ENCODE data around the gene IFI27L1. TPM values are rescaled to one million over a fixed set of nuclear protein-coding genes. Genes with fewer than 3 reads are reported as not detected.

The IFI27L1 gene
- total RNA-seq, 1 experiment from 2014 or later: 26.0 TPM

DNA sequence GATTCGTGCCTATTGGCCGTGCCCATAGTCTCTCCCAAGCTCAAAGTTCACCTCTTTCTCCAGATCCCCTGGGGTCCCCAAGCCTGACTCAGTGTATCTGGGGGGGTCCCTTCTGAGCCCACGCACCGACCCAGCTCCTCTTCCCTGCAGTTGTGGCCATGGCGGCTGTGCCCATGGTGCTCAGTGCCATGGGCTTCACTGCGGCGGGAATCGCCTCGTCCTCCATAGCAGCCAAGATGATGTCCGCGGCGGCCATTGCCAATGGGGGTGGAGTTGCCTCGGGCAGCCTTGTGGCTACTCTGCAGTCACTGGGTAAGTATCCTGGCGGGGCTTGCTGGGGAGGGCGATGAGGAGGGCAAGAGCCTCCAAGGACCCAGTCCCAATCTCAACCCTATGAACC, 34.5 kb downstream of the IFI27L1 start (continued):
- TF ChIP-seq, protein P1, sequence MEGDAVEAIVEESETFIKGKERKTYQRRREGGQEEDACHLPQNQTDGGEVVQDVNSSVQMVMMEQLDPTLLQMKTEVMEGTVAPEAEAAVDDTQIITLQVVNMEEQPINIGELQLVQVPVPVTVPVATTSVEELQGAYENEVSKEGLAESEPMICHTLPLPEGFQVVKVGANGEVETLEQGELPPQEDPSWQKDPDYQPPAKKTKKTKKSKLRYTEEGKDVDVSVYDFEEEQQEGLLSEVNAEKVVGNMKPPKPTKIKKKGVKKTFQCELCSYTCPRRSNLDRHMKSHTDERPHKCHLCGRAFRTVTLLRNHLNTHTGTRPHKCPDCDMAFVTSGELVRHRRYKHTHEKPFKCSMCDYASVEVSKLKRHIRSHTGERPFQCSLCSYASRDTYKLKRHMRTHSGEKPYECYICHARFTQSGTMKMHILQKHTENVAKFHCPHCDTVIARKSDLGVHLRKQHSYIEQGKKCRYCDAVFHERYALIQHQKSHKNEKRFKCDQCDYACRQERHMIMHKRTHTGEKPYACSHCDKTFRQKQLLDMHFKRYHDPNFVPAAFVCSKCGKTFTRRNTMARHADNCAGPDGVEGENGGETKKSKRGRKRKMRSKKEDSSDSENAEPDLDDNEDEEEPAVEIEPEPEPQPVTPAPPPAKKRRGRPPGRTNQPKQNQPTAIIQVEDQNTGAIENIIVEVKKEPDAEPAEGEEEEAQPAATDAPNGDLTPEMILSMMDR (IDR thresholded peaks at IDR 0.05 in 2 of 3, conservative IDR thresholded peaks at IDR 0.05 in 1 of 3; ENCODE audit: borderline replicate concordance in 1 of 3, insufficient read depth in 1 of 3, low read depth in 2 of 3, low read length in 2 of 3): no peak
- TF ChIP-seq, protein P2, sequence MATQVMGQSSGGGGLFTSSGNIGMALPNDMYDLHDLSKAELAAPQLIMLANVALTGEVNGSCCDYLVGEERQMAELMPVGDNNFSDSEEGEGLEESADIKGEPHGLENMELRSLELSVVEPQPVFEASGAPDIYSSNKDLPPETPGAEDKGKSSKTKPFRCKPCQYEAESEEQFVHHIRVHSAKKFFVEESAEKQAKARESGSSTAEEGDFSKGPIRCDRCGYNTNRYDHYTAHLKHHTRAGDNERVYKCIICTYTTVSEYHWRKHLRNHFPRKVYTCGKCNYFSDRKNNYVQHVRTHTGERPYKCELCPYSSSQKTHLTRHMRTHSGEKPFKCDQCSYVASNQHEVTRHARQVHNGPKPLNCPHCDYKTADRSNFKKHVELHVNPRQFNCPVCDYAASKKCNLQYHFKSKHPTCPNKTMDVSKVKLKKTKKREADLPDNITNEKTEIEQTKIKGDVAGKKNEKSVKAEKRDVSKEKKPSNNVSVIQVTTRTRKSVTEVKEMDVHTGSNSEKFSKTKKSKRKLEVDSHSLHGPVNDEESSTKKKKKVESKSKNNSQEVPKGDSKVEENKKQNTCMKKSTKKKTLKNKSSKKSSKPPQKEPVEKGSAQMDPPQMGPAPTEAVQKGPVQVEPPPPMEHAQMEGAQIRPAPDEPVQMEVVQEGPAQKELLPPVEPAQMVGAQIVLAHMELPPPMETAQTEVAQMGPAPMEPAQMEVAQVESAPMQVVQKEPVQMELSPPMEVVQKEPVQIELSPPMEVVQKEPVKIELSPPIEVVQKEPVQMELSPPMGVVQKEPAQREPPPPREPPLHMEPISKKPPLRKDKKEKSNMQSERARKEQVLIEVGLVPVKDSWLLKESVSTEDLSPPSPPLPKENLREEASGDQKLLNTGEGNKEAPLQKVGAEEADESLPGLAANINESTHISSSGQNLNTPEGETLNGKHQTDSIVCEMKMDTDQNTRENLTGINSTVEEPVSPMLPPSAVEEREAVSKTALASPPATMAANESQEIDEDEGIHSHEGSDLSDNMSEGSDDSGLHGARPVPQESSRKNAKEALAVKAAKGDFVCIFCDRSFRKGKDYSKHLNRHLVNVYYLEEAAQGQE (IDR thresholded peaks at IDR 0.05; ENCODE audit: low read depth): no peak
- no peak for TF ChIP-seq POLR2A (IDR thresholded peaks at IDR 0.05; ENCODE audit: borderline replicate concordance, extremely low read depth, insufficient read depth, insufficient read length)

DNA sequence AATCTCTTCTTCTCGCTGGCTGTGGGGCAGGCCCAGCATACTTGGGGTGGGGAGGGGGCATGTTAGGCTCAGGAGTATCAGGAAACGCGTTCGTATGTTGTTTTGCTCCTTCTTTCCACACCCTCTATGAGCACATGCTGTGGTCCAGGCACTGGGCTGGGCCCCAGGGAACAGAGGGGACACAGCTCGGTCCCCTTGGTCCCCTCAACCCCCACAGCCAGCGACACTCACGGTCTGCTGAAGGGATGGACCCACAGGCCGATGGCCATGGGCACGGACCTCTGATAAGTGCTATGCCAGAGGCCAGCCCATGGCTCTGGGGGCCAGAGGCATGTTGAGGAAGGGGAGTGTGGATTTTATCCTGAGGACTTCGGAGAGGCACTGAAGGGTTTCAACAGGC, 35.6 kb downstream of the IFI27L1 start:
- POLR2A ChIA-PET: no interaction called here
- H3K9me3 ChIP-seq (ENCODE audit: control insufficient read depth in 1 of 2, insufficient read depth in 1 of 2, low read depth in 1 of 2, low read length in 2 of 2): peaks cover 0 to 11% of the 10 kb centered on the region in 2 experiments; a peak in 2 of 4 replicates
- no peaks in the 10 kb centered on the region for H3K79me2 ChIP-seq (ENCODE audit: insufficient read depth, low read length)
- H3K4me1 ChIP-seq (ENCODE audit: control insufficient read depth in 1 of 2, insufficient read depth in 2 of 2, low read length in 2 of 2): peaks cover 0 to 11% of the 10 kb centered on the region in 2 experiments; a peak in 1 of 4 replicates
- H3K36me3 ChIP-seq (ENCODE audit: control insufficient read depth in 1 of 2, insufficient read depth in 2 of 2, low read length in 2 of 2): no peaks in the 10 kb centered on the region
- H3K9me2 ChIP-seq (ENCODE audit: insufficient read depth): no peaks in the 10 kb centered on the region
- RAD21 ChIA-PET (ENCODE audit: low non-redundant PET in 1 of 2, low total read pairs in 2 of 2, uncharacterized antibody in 2 of 2, unreplicated experiment in 2 of 2): no interaction called here
- no peak overlapping the region for H3K9ac ChIP-seq (ENCODE audit: low read length)
- no peak overlapping the region for H3K27ac ChIP-seq (ENCODE audit: low read depth, low read length)
- intact Hi-C loops (cut with micrococcal nuclease): no loop called here
- TF ChIP-seq, protein P3, sequence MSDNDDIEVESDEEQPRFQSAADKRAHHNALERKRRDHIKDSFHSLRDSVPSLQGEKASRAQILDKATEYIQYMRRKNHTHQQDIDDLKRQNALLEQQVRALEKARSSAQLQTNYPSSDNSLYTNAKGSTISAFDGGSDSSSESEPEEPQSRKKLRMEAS (IDR thresholded peaks at IDR 0.05): no peak
- TF ChIP-seq RAD21 (IDR thresholded peaks at IDR 0.05; ENCODE audit: low read depth): no peak
- H3K27me3 ChIP-seq (ENCODE audit: insufficient read depth, low read length): peaks cover 3% of the 10 kb centered on the region; the same call in 1 of the 2 replicates
- H2AFZ ChIP-seq (ENCODE audit: low read depth, low read length, poor library complexity, severe bottlenecking): no peak overlapping the region
- H3K4me2 ChIP-seq (ENCODE audit: low read length): no peak overlapping the region
- ATAC-seq (no peak), DNase-seq (ENCODE audit: low read depth, low spot score) (no peak)
- no peak overlapping the region for H3K4me3 ChIP-seq (replicated peaks in 1 of 2; ENCODE audit: low read depth in 1 of 2, low read length in 2 of 2)
- no TSS peak for BruUV-seq (replicated peaks)
- CTCF ChIA-PET: no interaction called here
- no peaks in the 10 kb centered on the region for H4K20me1 ChIP-seq (ENCODE audit: insufficient read depth)

Measured in HCT116 (cell line).